NCI-H1092 treated with DMSO at 0.1 percent for 48 hours (cell line): Measurements from ENCODE around the gene DNAL4.
A peak's percentile ranks its signal among the peaks of the same experiment; 100 is the strongest.

Experiments
- DNase-seq: peaks from one replicate; lab custom pipeline; 2025; lab: John Stamatoyannopoulos, UW

DNAL4 gene

GRCh38 chr22:38740116-38740723 lies 53.7 kb downstream of the DNAL4 start:
- no peak for DNase-seq

- no peak for DNase-seq
Measured at GRCh38 chr22:38739300-38740055, 54.5 kb downstream of the DNAL4 start.

GRCh38 chr22:38738475-38739070 lies 55.4 kb downstream of the DNAL4 start:
- no peak for DNase-seq

DNA sequence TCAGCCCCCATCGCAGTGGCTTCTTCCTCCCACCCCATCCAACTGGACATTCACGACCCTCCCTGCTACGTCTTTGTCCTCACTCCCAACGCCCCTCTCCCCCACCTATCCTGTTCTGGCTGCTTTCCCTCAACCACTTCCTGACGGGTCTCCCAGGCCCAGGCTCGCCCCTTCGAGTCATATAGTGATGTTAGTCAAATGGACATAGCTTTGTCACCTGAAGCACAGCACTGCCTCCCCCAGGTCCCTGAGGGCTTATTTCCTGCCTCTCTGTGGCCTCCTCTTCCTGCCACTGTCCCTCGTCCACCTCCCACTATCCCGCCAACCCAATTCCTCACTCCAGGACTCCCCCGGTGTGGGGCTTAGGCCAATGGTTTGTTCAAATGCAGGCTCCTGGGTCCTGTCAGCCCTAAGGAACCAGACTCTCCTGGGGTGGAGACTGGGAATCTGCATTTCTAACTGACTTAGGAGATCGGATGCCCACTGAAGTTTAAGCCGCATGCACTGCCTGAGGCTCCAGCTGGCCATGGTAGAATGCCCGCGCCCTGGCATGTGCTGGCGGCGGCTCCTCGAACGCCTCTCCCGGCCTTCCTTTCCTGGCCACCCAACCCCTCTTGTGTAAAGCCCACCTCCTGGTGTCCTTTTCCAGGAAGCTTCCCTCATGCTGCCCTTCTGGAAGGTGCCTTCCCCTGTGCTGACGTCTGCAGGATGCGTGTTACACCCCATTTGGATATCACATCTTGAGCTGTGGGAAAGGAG lies 56.5 kb downstream of the DNAL4 start:
- DNase-seq = no peak

GRCh38 chr22:38736257-38736570 lies 57.7 kb downstream of the DNAL4 start:
- DNase-seq = no peak

DNA sequence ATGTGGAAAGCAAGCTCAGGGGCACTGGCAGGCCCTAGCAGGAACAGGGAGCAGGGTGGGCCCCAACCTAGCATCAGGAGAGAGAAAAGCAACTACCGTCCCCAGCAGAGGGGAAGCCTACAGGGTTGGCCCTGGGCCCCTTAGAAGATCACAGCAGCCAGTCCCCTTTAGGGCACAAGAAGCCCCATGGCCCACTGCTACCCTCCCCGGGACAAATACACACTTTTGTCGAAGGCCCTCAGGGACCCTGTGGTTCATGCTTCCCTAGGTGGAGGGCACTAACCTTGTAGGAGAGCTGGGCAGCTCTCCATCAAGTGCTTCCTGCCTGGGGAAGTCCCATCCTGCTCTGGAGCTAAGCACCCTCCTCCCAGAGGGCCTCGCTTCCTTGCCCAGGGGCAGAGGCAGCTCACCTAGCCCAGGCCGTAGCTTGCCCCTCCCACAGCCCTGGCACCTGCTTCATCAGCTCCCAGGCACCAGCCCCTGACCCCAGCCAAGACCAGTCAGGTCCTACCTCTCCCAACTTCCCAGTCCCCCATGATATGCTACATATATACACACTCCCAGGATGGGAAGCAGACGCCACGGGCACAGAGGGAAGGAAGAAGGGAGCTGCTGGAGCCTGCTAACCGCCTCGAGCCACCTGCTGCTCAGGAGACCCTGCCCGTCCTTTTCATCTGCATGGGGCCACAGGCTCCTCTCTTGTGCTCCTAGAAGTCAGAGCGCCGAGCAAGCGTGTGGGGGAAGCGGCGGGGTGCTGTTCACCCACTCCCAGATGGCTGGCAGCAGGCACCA lies 58.3 kb downstream of the DNAL4 start:
- DNase-seq = no peak

DNA sequence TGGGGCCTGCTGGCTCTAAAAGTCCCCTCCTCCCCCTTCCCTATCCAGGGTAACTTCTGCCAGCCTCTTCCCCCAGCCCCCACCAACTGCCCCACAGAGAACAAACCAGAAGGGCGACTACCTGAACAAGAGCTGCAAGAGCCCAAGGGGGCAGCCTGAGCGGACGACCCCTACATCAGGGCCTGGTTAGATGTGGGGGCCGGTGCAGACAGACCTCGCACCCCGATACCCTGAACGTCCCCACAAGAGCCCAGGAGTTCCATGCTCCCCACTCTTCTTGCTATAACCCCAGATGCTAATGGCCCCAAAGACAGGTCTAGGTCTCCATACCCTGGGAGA lies 58.8 kb downstream of the DNAL4 start:
- no peak for DNase-seq

- no peak for DNase-seq
Measured at GRCh38 chr22:38734421-38735100, 59.4 kb downstream of the DNAL4 start.

DNA sequence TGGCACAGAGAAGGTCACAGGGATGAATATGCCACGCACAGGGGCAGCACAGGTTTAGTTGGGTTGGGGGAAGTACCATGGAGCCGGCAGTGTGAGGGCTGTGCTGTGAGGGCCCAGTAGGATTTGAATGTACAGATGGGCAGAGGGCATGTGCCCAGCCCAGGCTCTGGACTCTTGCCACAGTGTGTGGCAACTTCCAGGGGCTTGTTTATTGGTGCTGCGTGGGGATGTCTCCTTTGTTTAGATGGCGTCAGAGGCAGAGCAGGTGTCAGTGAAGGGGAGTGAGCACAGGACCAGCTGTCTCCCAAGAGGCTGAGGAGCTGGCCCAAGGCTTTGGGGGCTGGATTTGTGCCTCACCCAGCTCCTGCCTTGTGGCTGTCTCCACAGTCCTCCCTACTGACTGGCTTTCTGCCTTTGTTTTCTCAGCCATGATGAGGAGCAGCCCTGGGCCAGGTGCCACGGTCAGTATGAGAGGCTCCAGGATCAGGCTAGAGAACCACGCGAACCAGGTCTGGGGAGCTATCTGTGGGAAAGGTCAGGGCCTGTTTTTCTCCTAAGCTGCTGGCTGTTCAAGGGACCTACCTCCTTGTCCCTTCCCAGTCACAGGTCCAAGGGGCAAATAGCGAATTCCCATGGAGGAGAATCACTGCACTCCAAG lies 60.1 kb downstream of the DNAL4 start:
- DNase-seq = peak; percentile 87

- DNase-seq = peak; percentile 68
Measured at GRCh38 chr22:38733329-38733723, 60.6 kb downstream of the DNAL4 start.

DNA sequence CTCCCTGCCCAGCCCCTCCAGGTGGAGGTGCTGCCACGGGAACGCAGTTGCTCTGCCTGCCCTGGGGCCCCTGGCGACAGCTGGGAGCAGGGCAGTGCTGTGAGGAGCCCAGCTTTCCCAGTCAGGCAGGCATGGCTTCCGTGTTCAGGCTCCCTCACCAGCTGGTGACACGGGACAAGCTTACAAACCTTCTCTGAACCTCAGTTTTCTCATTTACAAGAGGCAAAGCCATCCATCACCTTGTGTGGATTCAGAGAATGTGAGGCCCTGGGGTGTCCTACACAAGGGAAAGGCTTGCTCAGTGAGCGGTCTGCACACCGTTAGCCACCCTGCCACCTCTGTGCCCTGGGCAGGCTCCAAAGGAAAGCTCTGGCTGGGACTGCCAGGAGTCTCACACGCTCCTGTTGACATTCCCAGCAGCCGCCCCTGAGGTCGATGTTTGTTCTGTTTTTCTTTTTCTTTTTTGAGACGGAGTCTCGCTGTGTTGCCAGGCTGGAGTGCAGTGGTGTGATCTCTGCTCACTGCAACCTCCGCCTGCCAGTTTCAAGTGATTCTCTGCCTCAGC lies 61.6 kb downstream of the DNAL4 start:
- DNase-seq = peak; percentile 38

GRCh38 chr22:38731703-38732161 lies 62.2 kb downstream of the DNAL4 start:
- no peak for DNase-seq

DNA sequence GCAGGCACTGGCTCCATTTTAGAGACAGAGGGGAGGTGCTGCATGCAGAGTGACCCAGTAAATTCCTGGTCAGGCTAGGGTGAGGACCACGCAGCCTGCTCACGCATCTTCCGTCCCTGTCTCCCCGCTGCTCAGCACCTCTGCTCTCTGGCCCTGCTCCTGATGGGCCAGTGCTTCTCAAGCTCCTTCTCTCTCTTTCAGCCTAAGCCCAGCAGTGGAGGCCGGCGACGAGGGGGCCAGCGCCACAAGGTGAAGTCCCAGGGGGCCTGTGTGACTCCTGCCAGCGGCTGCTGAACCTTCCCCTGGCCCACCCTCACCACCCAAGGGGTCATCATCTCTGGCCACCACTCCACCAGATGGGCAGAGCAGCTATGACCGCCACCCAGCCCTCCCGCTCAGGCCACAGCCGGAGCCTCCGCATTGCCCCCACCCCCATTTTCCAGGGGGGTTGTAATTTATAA lies 63.5 kb downstream of the DNAL4 start:
- no peak for DNase-seq

GRCh38 chr22:38729946-38730345 lies 64.0 kb downstream of the DNAL4 start:
- no peak for DNase-seq

DNA sequence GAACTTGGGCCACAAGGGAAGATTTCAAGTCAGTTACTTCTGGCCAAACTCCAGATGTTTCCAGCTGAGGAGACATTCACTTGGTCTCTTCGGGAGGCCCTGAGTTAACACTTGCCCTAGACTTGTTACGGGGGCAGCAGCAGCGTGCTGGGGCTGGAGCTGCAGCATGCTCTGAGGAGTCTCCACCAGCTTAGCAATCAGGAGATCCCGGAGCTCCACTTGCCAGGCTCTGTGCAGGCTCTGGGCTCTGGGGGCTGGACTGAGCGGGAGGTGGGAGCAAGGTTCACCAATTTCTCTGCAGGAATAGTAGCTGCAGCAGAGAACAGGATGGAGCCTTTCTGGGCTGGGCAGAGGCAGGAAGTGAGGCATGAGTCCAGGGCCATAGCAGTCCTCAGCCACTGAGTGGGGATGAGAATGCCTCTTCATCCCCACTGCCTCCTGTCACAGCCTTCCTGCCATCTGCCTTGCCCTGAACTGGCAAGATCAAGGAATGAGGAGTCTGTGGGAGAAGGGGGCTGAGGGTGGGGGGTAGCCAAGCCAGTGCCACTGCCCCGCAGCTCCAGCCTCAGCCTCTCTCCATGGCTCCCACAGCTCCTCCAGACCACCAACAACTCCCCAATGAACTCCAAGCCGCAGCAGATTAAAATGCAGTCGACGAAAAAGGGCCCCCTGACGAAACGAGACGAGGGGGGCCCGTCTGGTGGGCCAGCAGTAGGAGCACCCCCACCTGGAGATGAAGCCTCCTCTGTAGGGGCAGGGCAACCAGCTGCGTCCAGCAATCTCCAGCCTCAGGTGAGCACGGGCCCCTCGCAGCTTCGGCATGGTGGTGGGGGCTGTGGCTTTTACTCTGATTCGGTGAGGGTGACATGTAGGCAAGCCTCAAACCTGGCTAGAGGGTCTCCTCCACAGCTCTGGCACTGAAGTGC lies 64.8 kb downstream of the DNAL4 start:
- DNase-seq = no peak
